Activated T-cell treated with anti-CD3 and anti-CD28 coated beads for 4 hours (primary cell): Measurements from ENCODE around the gene MNT.

Experiments
- DNase-seq: peaks from one replicate; pipeline ENCODE4 v3.0.0-alpha.2; 2020

The MNT gene

DNA sequence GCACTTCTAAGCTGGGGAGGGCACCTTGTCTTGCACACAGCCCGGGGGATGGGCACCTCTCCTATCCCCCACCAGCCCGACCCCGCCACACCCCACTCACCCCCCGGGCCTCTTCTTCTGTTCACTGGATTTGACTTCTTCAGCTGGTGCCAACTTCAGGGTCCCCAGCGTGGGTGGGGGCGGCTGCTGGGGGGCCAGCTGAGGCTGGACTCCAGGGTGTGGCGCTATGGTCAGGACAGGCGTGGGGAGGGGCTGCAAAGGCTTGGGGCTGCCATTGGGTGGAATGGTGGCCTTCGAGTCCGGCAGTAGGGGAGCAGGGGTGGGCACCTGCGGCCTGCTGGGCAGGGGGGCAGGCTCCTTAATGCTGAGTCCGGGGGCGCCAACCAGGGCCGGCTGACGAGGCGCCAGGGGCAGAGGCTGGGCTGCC, 6.1 kb downstream of the MNT start:
- no peak for DNase-seq

DNA sequence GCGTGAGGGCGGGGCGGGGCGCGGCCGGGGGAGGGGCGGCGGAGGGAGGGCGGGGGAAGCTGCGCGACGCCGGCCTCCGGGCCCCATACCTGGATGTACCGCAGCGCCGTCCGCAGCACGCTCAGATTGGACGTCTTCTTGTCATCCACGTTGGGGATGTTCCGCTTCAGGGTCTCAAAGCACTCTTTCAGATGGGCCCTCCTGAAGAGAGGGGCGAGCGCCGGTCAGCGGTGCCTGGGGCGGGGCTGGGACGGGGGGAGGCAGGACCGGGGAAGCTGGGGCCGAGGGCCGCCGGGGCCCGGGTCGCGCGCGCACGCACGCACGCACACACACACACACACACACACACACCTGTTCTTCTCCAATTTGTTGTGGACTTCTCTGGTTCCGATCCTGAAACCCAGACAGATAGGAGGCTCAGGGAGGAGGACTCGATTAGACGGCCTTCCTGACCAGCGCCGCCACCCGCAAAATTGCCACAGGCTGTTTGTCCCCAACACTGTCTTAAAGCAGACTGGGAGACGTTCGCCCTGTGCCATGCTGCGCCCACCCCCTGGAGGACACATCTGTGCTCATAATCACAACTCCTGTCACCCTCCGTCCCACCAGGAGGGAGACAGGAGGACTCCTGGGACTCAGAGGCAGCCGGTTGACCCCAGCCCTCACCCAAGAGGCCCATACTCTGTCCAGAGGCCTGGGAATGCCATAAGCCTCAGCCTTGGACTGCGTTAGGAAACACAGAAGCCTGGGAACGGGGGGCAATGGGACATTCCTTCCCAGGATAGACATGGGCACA, 6.7 kb downstream of the MNT start:
- DNase-seq = no peak

DNA sequence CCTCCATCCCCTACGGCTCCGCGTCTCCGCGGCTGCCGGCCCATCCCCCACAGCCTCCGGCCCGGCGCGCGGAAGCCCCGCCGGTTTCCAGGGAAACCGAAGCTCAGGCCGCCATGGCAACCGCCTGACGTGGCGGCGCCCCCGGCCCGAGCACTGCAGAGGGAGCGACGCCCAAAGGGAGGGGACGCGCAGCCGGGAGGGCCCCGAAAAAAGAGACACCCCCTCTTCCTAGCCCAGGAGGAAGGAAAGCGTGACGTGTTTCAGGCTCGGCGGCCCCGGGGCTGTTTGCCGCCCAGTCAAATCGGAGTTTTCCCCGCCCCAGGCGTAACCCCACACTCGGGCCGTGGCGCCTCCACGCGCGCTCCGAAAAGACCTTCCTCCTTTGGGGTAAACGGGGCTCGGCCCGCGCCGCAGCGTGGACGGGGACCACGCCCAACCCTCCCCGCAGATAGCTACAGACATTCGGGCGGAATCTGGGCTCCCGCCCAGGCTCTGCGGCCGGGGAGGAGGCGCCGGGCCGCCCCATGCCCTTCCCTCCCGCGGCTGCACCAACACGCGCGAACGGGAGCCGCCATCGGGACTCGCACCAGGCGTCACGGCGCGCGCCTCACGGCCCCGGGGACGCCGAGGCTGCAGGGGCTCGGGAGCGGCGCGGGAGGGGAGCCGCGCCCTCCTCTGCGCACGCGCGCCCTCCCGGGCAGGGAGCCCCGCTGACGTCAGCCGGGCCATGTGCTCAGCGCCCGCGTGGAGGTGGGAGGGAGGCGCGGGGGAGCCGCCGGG, 7.5 kb downstream of the MNT start:
- peak; percentile 86 for DNase-seq

DNA sequence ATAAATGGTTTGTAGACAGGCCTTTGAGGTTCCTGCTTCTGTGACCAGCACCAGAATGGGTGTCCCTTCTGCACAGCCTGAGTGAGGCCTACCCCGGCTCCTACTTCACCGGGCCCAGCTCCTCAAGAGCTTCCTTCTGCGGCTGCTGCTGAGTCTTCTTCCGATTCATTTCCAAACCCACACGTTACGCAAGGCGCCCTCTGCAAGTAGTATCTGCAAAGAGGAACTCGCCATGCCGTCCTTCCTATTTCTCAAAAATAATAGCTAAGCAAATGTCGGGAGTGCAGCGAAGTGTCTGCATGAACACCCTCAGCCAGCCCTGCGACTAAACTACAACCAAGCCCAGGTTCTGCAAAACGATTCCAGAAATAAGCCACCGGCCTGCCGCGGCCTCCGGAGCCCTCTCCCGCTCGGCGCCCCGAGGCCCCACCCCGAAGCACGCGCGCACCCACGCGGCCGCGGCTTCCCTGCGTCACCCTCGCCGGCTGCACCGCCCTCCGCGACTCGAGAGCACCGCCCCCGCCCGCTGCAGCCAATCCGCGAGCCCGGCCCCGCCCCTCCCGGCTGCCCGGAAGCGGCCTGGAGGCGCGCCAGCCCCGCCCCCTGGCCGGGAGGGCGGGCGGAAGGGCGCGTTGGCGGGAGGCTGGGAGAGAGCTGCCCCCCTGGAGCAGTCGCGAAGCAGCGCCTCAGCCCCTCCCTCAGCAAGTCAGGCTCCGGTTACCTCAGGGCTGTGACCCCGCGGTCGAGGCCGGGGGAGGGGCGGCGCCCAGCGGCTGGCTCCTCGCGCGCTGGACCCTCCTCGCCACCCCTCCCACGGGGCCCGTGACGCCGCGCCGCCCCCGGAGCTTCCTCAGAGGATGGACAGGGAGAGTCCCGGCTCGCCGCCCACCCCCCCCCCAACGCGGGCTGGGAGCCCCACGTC, 8.3 kb downstream of the MNT start:
- DNase-seq = peak; percentile 97

DNA sequence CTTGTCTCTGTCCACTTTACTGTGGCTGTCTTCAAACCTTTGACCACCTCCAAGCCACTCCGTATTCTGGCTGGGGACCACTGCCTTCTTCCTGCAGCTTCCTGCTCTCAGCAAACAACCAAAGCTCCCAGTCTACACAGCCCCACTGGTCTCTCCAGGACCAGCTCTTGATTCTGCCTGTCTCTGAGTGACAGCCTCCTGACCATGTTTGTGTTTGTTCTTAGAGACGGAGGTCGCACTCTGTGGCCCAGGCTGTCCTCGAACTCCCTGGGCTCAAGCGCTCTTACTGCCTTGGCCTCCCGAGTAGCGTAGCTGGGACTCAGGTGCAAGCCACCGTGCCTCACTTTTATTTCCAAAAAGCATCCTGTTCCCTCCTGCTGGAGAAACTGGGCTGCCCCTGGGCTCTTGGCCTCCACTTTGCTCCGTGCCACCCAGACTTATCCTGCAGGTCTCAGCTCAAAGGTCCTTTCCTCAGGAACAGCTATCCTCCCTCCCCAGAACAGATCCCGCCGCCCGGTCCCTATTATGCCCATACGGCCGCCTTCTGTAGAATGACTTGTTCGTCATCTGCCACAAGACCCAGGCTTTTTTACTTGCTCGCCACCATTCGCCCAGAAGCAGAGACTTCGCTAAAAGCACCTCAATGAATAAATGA, 9.1 kb downstream of the MNT start:
- no peak for DNase-seq

DNA sequence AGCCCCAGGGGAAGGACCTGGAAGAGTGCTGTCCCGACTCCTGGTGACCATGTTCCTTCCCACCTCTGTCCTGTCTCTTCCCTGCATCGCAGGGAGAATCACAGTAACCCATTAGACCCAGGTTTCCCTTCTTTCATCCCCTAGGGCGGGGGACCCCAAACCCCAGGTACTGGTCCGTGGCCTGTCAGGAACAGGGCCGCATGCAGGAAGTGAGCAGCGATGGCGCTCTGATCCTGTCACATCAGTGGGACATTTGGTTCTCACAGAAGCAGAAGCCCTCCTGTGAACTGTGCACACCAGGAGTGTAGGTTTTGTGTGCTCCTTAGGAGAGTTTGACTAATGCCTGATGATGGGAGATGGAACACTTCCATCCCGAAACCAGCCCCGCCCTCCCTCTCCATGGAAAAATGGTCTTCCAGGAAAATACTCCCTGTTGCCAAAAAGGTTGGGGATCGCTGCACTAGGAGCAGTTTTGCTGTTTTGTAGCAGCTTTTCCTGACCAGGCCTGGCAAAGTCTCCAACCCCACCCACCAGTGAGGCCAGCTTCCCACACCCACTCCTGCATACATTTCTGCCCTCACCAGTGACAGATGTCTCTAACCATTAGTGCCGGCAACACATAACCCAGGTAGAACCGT, 10.5 kb downstream of the MNT start:
- no peak for DNase-seq

DNA sequence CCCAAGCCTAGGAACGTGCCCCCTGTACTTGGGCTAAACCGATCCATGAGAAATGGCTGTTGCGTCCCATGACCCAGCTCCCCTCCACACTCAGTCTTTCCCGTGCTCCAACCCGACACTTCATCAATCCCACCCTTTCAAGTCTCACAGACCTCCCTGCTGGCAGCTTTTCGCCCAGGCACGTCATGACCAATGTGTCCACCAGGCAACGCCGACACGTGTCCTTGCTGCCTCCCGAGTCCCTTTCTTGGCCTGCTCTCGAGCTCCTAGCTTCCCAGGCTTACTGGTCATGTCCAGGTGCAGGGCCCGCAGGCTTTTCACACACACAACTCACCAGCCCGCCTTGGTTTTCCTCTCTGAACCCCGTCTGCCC, 12.2 kb downstream of the MNT start:
- DNase-seq = no peak

DNA sequence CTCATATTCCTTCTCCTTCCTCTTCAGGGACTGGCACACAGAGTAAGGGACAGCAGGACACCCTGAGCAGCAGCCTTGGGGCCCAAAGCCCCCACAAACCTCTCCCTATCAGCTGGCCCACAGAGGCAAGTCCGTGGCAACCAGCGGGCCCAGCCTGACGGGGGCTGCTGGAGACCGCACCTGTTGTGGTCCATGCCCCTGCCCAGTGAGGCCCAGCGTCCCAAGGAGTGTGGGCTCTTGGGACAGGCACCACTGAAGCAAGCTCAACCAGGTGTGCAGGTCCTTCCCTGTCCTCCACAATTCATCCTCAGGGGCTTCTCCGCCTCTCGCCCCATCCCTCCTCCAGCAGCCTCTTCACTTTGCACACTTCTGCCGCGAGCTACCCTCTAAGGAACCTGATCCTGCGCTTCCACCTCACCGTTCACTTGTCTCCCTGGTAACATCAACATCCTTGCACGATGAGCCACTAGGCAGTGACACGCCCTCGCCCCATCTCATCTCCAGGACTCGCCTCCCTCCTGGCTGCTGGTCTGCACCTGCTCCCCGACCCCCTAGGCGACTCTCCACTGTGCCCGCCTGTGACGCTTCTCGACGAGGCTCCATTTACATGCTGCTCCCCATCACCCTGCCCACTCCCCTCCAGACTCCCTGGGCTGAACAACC, 12.7 kb downstream of the MNT start:
- no peak for DNase-seq

DNA sequence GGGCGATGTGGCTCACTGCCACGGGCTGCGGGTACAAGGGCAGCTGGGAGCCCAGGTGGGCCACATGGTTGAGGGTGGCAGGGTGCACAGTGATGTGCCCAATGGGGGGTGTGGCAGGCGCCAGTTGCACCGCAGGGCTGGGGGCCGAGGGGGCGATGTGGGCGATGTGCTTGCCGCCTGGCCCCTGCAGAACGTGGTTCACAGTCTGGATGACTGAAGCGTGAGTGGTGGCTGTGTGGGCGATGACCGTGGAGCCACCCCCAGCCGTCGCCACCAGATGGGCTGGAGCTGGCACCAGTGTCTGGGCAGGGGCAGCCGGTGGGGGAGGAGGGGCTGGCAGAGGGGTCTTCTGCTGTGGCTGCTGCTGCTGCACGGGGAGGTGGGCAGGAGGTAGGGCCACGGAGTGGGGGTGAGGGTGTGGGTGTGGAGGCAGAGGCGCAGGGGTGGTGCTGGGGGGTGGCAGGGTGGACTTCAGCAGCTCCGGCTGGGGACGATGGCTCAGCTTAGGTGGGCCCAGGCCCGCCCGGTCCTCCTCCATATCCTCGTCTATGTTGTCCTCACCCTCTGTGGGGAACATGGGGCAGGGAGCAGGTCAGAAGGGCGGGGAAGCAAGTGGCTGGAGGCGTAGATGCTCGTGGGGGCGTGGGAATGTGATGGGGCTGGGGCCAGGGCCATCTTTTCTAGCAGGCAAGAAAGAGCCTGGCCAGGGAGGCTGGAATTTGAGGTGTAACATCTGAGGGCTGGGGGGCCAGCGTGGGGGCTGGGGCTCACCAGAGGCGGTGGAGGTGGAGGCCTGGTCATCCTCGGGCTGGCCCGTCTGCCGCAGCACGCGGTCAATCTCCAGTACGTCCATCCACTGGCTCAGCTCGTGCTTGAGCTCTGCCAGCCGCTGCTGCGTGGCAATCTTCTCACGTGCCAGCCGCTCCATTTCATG, 13.5 kb downstream of the MNT start:
- DNase-seq = no peak

DNA sequence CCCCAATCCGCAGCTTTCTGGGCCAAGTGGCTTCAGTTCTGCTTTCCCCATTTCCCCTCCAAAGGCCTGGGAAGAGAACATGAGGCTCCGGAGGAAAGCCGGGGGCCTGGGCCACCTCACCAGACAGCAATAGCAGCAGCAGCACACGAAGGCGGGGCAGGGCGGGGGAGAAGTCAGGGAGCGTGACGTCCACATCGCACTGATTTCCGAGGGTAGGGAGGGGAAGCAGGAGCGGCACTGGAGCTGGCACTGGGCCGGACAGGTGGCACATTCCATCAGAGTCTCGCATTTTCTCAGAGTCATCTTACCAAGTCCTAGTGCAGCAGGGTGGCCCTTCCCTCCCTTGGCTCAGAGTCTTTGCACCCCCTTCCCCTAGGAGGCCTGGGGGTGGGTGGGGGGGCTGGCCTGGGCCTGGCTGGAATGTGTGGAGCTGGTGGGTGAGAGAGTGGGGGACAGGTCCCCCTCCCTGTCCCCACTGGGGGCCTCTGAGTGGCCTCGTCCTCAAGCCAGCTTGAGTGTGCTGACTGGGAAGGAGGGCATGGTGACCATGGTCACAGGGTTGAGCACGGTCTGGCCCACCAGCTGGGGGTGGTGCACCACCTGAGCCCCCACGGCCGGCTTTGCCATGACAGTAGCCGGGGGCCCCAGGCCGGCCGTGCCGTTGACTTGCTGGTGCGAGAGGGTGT, 14.3 kb downstream of the MNT start:
- DNase-seq = no peak

DNA sequence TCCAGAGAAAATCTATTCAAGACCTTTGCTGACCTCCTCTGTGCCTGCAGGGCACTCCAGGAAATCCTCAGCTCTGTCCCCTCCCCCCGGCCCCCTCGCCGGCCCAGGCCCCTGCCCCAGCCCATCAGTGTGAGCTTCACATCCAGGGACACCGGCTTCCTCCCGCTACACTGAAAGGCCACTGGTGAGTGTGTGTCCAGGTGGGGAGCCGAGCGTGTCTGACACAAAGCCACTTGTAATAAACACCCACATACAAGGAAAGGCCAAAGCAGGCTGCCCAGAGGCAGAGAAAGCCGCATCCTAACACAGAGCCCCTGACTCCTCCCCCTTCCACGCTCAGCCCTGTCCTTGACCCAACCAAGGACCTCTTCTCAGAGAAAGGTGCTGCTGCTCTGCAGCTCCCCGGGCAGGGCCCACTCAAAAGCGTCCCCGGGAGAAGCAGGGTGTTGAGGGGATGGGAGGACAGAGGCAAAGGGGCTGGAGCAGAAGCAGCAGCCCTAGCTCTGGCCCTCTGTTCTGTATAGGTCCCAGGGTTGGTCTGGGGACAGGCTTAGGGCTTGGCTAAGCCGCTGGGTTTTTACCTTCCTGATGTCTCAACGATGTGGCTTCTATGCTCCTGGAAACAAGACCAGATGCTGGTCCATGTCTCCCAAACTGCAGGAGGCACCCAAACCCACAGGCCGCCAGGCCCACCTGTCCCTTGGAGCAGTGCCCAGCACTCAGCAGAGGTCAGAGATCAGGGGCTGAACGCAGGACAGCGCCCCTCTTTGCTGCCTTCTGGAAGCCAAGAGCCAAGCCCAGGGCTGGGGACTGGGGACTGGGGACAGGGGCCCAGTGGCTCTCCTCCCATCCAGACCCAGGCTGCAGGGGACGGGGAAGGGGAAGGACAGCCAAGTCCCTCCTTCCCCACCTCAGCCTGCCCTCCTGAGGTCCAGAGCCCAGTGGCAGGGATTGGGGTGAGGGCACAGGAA, 15.3 kb downstream of the MNT start:
- no peak for DNase-seq

DNA sequence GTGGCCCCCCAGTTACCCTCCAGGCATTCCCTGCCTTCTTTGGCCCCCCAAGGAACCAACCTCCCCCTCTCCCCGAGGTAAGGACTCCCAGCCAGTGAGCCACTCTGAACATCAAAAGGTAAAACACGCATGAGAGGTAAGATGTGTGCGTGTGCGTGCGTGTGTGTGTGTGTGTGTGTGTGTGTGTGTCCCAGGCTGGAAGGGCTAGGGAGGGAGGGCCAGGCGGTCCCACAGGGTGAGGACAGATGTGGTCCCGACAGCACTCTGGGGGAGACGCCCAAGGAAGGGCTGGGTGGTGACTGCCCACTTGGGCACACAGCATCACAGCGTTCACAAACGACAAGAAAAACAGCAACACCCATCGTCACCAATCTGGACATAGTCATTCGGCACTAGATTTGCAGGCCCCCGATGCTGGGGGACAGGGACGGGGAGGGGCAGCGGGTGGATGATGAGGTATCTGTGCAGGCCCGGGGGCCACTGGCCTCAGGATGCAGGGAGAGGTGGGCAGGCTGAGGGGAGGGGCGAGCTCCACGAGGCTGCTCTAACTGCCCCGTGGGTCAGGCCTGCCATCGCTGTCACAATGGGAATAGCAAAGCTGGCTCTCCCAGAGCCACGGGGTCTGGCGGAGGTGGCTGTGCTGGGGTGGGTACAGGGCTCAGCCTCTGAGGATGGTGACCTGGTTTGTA, 16.3 kb downstream of the MNT start:
- DNase-seq = no peak

DNA sequence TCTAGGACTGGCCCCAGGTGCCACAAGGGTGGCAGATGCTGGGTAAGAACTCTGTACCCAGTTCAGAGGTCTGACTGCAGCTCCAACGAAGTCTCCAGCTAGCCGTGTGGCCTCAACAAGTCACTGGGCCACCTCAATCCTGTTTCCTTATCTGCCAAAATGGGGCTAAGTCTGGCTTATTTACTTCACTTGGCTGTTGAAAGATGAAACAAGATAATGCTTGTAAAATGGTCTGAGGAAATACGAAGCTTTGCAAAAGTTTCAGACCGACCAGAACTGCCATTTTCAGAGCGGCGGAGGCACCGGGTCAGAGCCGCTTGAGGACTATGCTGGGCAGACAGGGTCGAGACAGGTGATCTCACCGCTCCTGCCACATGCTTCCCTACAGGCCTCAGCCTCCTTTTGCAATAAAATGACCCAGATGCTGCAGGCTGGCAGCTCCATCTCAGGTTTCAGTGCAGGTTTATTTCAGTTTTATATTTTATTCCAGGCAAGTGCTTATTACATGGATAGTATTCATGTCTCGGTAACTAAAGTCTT, 17.2 kb downstream of the MNT start:
- DNase-seq = no peak

DNA sequence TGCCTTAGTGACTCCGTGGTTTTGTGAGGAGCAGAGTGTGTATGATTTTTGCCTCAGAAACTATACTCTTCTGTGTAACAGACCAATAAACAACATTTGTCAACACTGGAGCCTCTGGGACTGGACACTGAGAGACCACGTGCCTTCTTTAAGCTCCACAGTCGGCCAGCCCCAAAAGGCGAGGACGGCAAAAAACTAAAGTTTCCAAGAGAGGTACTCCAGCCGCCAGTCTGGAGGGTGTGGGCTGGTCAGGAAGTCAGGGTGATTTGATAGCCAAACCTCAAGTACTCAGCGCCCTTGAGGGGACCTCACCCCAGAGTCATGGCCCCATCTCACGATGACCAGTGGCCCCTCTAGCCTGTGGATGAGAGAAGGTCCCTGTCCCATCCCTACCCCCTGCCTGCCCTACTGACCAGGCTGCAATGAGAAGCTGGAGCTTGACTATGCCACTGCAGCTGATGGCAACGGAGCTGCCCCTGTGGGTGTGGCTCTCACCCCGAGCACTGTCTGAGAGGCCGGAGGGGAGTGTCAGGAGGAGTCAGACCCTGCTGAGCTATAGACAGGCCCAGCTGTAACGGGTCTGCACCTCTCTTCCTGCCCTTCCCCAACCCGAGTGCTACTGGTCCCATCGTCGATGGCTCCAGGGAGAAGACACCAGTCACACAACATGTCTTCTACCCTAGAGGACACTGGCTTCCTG, 19.8 kb downstream of the MNT start:
- no peak for DNase-seq

DNA sequence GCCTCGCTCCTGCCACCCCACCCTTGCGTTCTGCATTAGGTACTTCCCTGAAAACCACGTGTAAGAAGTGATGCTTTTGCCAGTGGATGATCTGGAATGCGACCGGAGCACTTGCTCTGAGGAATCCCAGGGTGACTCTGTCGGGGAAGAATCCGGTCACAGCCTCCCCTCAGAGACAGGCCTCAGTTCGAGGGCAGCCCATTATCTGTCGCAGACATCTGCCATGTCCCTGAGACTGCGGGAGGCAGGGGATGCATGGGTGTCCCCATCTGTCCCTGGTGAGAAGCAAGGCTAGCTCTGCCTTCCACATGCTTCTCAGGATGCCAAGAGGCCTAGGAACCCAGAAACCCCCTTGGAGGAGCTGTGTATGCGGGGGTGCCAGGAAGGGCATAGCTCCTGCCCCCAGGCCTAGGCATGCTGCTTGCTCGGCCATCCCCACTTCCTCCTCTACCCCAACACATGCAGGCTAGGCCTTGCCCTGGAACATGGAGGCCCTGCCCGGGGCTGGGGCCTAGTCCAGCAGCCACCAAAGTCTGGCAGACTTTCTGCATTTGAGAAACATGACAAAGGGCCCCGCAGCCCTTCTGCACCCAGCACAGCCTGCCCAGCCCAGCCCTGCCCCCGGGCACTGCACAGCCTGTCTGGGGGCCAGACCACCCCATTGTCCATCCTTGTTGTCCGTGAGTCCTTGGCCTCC, 20.5 kb downstream of the MNT start:
- DNase-seq = no peak

DNA sequence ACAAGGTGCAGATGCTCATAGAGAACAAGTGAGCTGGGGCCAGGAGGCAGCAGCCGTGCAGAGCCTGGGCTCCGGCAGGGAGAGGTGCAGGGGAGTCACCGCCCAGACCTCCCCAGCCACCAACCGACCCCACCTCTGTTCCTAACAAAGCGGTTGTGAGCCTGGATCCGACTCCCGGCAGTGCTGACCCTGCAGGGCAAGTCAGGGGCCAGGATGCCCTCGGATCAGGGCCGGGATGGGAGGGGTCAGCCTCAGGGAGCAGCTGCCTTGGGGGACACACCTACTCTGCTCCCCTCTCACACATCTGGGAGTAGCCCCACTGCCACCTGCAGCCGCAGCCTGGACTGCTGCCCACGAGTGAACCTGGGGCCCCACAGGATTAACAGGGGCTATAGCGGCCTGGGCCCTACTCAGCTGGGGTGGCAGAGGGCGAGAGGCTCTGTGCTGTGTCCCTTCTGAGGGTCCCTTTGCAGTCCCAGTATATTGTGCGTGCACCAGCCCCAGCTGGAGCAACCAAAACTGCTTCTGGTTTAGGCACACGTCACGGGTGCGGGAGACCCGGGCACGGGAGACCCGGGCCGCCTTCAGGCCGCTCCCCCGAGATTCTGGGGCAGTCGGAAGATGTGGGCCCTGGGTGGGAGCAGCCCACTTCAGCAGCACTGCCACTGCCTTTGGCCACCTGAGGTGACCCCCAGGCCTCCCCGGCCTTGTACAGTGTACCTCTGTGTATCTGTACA, 21.2 kb downstream of the MNT start:
- DNase-seq = no peak
